Caco-2 (cell line): ENCODE data around the gene CCR9. TPM values are rescaled to one million over a fixed set of nuclear protein-coding genes. Genes with fewer than 3 reads are reported as not detected.

Source experiments
- BruUV-seq: library from RNA; stranded (reverse); fragments of 400-500 nt; replicated peaks from 2 replicates; lab custom pipeline; 2021; lab: Mats Ljungman, UMichigan
- CTCF ChIA-PET: fragments of 300-600 bp; sonication (Branson Sonifier 250); formaldehyde crosslinking; loops from one replicate; lab custom pipeline; 2022; ENCODE audit warnings: antibody characterized with exemption; lab: Charles Lee
- POLR2A ChIA-PET: fragments of 300-600 bp; sonication (Branson Sonifier 250); formaldehyde crosslinking; loops from one replicate; lab custom pipeline; 2022; ENCODE audit warnings: antibody characterized with exemption; lab: Charles Lee
- DNase-seq, 2 experiments: peaks; one replicate each; pipeline versions ENCODE4 v3.0.0 to v3.0.0-alpha.2; 2020 to 2022
- H3K27me3 ChIP-seq: replicated peaks from 2 replicates; pipeline ENCODE4 v1.6.0; 2011; ENCODE audit warnings: low read length; ENCODE audit not compliant: control insufficient read depth, insufficient read depth
- H3K36me3 ChIP-seq: 2 replicates; pipeline ENCODE4 v1.5.1; 2011; ENCODE audit warnings: low read length; ENCODE audit not compliant: control insufficient read depth, insufficient read depth
- H3K4me1 ChIP-seq: fragments of 250-450 bp; sonication (Bioruptor Pico); 2 replicates; pipeline ENCODE4 v1.5.1; 2020; ENCODE audit warnings: mild to moderate bottlenecking
- H3K4me3 ChIP-seq: 2 replicates; pipeline ENCODE4 v1.5.1; 2011; ENCODE audit warnings: low read depth, mild to moderate bottlenecking, control low read depth, low read length
- H3K9me3 ChIP-seq: fragments of 250-450 bp; sonication (Bioruptor Pico); 2 replicates; pipeline ENCODE4 v1.5.1; 2020; ENCODE audit warnings: mild to moderate bottlenecking, moderate library complexity
- H3K27ac Mint-ChIP-seq: one replicate; pipeline ENCODE4 v1.8.0; 2022; ENCODE audit warnings: mixed read lengths; ENCODE audit not compliant: unreplicated experiment
- H3K27me3 Mint-ChIP-seq: one replicate; pipeline ENCODE4 v1.8.0; 2022; ENCODE audit warnings: mixed read lengths; ENCODE audit not compliant: insufficient read depth, unreplicated experiment
- H3K36me3 Mint-ChIP-seq: one replicate; pipeline ENCODE4 v1.8.0; 2022; ENCODE audit warnings: mild to moderate bottlenecking, mixed read lengths; ENCODE audit not compliant: insufficient read depth, unreplicated experiment
- H3K4me1 Mint-ChIP-seq: one replicate; pipeline ENCODE4 v1.8.0; 2022; ENCODE audit warnings: low read depth, mixed read lengths; ENCODE audit not compliant: unreplicated experiment
- H3K4me3 Mint-ChIP-seq: one replicate; pipeline ENCODE4 v1.8.0; 2022; ENCODE audit warnings: mild to moderate bottlenecking, moderate library complexity, mixed read lengths; ENCODE audit not compliant: unreplicated experiment
- H3K9me3 Mint-ChIP-seq: one replicate; pipeline ENCODE4 v1.8.0; 2022; ENCODE audit warnings: mixed read lengths; ENCODE audit not compliant: unreplicated experiment
- intact Hi-C: fragments of 100-400 bp; cut with micrococcal nuclease; formaldehyde crosslinking; loops from one replicate; pipeline ENCODE4 v1.10.0; 2022; ENCODE audit not compliant: unreplicated experiment
- total RNA-seq: library from RNA; stranded (reverse); gene quantifications from 2 replicates; pipeline ENCODE4 v1.2.3, GENCODE V29; 2022
- TF ChIP-seq, protein P1 (sequence below), 2 experiments: fragments of 200-600 bp in 1 of 2; IDR thresholded peaks; 1 replicate in 1 of 2; 2 replicates in 1 of 2; pipeline versions ENCODE4 v1.5.1 to v1.8.0; 2011 to 2022; ENCODE audit warnings: antibody characterized with exemption in 1 of 2, control low read depth in 1 of 2, inconsistent platforms in 1 of 2, low read depth in 1 of 2, low read length in 1 of 2, mild to moderate bottlenecking in 1 of 2, moderate library complexity in 1 of 2; ENCODE audit not compliant: insufficient read depth in 1 of 2, severe bottlenecking in 1 of 2, unreplicated experiment in 1 of 2

The CCR9 gene
- total RNA-seq, 1 experiment from 2014 or later, result not detected

DNA sequence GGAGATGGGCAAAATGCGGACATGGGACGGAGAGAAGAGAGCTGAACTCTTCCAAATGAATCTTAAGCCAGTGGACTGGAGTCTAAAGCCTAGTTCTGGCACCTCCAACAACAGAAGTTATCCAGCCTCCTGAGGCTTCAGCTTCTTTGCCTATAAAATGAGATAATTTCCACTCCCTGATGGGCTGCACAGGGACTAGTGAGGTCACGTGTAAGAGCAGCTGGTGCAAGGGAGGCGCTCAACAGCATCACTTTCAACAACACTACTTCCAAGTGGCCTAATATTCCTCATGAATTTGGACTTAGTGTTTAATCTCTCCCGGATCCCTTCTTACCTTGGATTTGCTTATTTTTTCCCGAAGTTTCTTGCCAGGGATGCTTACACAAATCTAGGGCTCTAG lies 65.6 kb downstream of the CCR9 start:
- Mint-ChIP-seq H3K27ac (no peak overlapping the region), H3K27me3 (no peaks in the 10 kb centered on the region)

DNA sequence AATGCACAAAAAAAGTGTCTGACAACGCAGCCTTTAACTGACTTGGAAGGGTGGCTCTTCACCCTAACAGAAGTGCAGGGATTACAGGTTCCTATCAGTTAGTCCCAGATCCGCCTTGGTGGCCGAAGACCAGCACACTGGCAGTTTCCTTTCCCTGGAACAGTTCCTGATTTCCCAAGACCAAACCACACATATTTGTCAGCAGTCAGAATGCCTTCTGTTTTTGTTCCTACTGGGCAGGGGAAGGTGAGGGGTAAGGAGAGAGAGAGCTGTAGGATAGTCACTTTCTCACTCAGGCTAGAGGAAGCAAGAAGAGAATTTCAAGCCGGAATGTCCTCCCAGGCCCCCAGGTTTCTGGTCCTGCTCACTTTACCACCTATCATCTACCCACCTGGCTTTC lies 66.1 kb downstream of the CCR9 start:
- Mint-ChIP-seq H3K36me3 (peaks cover 17% of the 10 kb centered on the region), H3K27me3 (no peaks in the 10 kb centered on the region), H3K4me3 (no peak overlapping the region), H3K9me3 (no peaks in the 10 kb centered on the region), H3K4me1 (no peaks in the 10 kb centered on the region), H3K27ac (no peak overlapping the region)
- H3K4me1 ChIP-seq, result no peaks in the 10 kb centered on the region
- H3K36me3 ChIP-seq, result peaks cover 5% of the 10 kb centered on the region
- CTCF ChIA-PET, result no interaction called here
- POLR2A ChIA-PET, result no interaction called here
- intact Hi-C loops, result no loop called here
- H3K4me3 ChIP-seq, result no peak overlapping the region
- H3K9me3 ChIP-seq, result no peaks in the 10 kb centered on the region
- DNase-seq, result no peak
- no TSS peak for BruUV-seq
- no peaks in the 10 kb centered on the region for H3K27me3 ChIP-seq
- TF ChIP-seq, protein P1, sequence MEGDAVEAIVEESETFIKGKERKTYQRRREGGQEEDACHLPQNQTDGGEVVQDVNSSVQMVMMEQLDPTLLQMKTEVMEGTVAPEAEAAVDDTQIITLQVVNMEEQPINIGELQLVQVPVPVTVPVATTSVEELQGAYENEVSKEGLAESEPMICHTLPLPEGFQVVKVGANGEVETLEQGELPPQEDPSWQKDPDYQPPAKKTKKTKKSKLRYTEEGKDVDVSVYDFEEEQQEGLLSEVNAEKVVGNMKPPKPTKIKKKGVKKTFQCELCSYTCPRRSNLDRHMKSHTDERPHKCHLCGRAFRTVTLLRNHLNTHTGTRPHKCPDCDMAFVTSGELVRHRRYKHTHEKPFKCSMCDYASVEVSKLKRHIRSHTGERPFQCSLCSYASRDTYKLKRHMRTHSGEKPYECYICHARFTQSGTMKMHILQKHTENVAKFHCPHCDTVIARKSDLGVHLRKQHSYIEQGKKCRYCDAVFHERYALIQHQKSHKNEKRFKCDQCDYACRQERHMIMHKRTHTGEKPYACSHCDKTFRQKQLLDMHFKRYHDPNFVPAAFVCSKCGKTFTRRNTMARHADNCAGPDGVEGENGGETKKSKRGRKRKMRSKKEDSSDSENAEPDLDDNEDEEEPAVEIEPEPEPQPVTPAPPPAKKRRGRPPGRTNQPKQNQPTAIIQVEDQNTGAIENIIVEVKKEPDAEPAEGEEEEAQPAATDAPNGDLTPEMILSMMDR (IDR thresholded peaks at IDR 0.05; ENCODE audit: insufficient read depth in 1 of 2, low read depth in 1 of 2, low read length in 1 of 2, severe bottlenecking in 1 of 2, unreplicated experiment in 1 of 2), result no peak

More for the DNA sequence above, 65.6 kb downstream of the CCR9 start:
- Mint-ChIP-seq H3K36me3 (peaks cover 19% of the 10 kb centered on the region), H3K4me3 (no peak overlapping the region), H3K9me3 (no peaks in the 10 kb centered on the region), H3K4me1 (no peaks in the 10 kb centered on the region)
- intact Hi-C loops, result no loop called here
- ChIA-PET CTCF (no interaction called here), POLR2A (no interaction called here)
- Histone ChIP-seq H3K4me1 (no peaks in the 10 kb centered on the region), H3K9me3 (no peaks in the 10 kb centered on the region), H3K4me3 (no peak overlapping the region), H3K36me3 (peaks cover 5% of the 10 kb centered on the region), H3K27me3 (no peaks in the 10 kb centered on the region)
- DNase-seq, result no peak
- BruUV-seq, result no TSS peak
- TF ChIP-seq, protein P1 (IDR thresholded peaks at IDR 0.05; ENCODE audit: insufficient read depth in 1 of 2, low read depth in 1 of 2, low read length in 1 of 2, severe bottlenecking in 1 of 2, unreplicated experiment in 1 of 2), result no peak

Other genes starting within 250 kb of the CCR9 start
- gene SACM1L, start 197.1 kb upstream of the CCR9 start, total RNA-seq, result 51.0 and 53.5 TPM in 2 replicates
- 0.39 and 1.4 TPM in 2 replicates for gene SLC6A20, start 90.0 kb upstream of the CCR9 start, total RNA-seq
- gene LZTFL1, start 44.4 kb upstream of the CCR9 start, total RNA-seq, result 8.0 and 9.1 TPM in 2 replicates
- not detected in 2 replicates for gene CXCR6, start 56.9 kb downstream of the CCR9 start, total RNA-seq
- 10.8 and 10.9 TPM in 2 replicates for gene FYCO1, start 109.3 kb downstream of the CCR9 start, total RNA-seq
- gene XCR1, start 140.9 kb downstream of the CCR9 start, total RNA-seq, result not detected in 2 replicates